Neuronal stem cell (in vitro differentiated cells): ENCODE measurements around the gene ACSL6.

Experiments
- DNase-seq: peaks from one replicate; pipeline ENCODE4 v3.0.0-alpha.2; 2013; ENCODE audit warnings: low spot score
- H2AFZ ChIP-seq: one replicate; pipeline ENCODE4 v1.6.1; 2013; ENCODE audit warnings: mild to moderate bottlenecking, low read length, inconsistent platforms
- H2AK5ac ChIP-seq: 2 replicates; pipeline ENCODE4 v1.6.1; 2013; ENCODE audit warnings: low read depth, mild to moderate bottlenecking, inconsistent platforms, low read length, moderate library complexity, mixed read lengths
- H2BK120ac ChIP-seq: 2 replicates; pipeline ENCODE4 v1.6.1; 2013; ENCODE audit warnings: low read depth, mild to moderate bottlenecking, inconsistent platforms, low read length, moderate library complexity, mixed read lengths
- H2BK12ac ChIP-seq: one replicate; pipeline ENCODE4 v1.6.1; 2013; ENCODE audit warnings: low read length, inconsistent platforms
- H2BK15ac ChIP-seq: 2 replicates; pipeline ENCODE4 v1.6.1; 2013; ENCODE audit warnings: mild to moderate bottlenecking, low read length, inconsistent platforms, mixed read lengths
- H2BK5ac ChIP-seq: one replicate; pipeline ENCODE4 v1.6.1; 2013; ENCODE audit warnings: inconsistent platforms, mild to moderate bottlenecking, low read length, moderate library complexity
- H3K14ac ChIP-seq: one replicate; pipeline ENCODE4 v1.6.1; 2013; ENCODE audit warnings: low read length, inconsistent platforms
- H3K18ac ChIP-seq: 2 replicates; pipeline ENCODE4 v1.6.1; 2013; ENCODE audit warnings: low read length, inconsistent platforms
- H3K23ac ChIP-seq: 2 replicates; pipeline ENCODE4 v1.6.1; 2013; ENCODE audit warnings: low read depth, mild to moderate bottlenecking, mixed read lengths, low read length, inconsistent platforms; ENCODE audit not compliant: poor library complexity
- H3K27ac ChIP-seq: replicated peaks from 3 replicates; pipeline ENCODE4 v1.5.1; 2013; ENCODE audit warnings: low read length, inconsistent platforms
- H3K27me3 ChIP-seq, 3 experiments: 2 replicates each; pipeline ENCODE4 v1.6.1; 2013; ENCODE audit warnings: low read length in 3 of 3, mild to moderate bottlenecking in 2 of 3, inconsistent platforms in 1 of 3, low read depth in 1 of 3, mixed read lengths in 1 of 3, moderate library complexity in 1 of 3; ENCODE audit not compliant: control insufficient read depth in 3 of 3, insufficient read depth in 3 of 3
- H3K36me3 ChIP-seq, 2 donors: replicated peaks in 1 of 2; 2 replicates each; pipeline ENCODE4 v1.6.1; 2013; ENCODE audit warnings: low read length in 2 of 2; ENCODE audit not compliant: control insufficient read depth in 2 of 2, insufficient read depth in 2 of 2
- H3K4ac ChIP-seq: 2 replicates; pipeline ENCODE4 v1.6.1; 2013; ENCODE audit warnings: inconsistent platforms, mild to moderate bottlenecking, low read length, moderate library complexity
- H3K4me1 ChIP-seq, 2 donors: 1 replicate in 1 of 2; 2 replicates in 1 of 2; pipeline ENCODE4 v1.6.1; 2013; ENCODE audit warnings: low read length in 2 of 2, low read depth in 1 of 2; ENCODE audit not compliant: control insufficient read depth in 2 of 2, insufficient read depth in 1 of 2
- H3K4me2 ChIP-seq: one replicate; pipeline ENCODE4 v1.6.1; 2013; ENCODE audit warnings: mild to moderate bottlenecking, low read length, inconsistent platforms; ENCODE audit not compliant: insufficient read depth, poor library complexity, severe bottlenecking
- H3K4me3 ChIP-seq, 2 donors: 2 replicates each; pipeline ENCODE4 v1.5.1; 2013; ENCODE audit warnings: low read length in 2 of 2, mild to moderate bottlenecking in 2 of 2, inconsistent platforms in 1 of 2, moderate library complexity in 1 of 2
- H3K79me1 ChIP-seq: one replicate; pipeline ENCODE4 v1.6.1; 2013; ENCODE audit warnings: low read depth, mild to moderate bottlenecking, inconsistent platforms, low read length, moderate library complexity
- H3K9ac ChIP-seq: one replicate; pipeline ENCODE4 v1.6.1; 2013; ENCODE audit warnings: mild to moderate bottlenecking, low read depth, low read length, inconsistent platforms; ENCODE audit not compliant: poor library complexity
- H3K9me3 ChIP-seq, 2 donors: replicated peaks in 1 of 2; 2 replicates each; pipeline versions ENCODE3 to v1.6.1; 2013; ENCODE audit warnings: low read length in 2 of 2, mild to moderate bottlenecking in 2 of 2, inconsistent platforms in 1 of 2, low read depth in 1 of 2, mixed read lengths in 1 of 2, moderate library complexity in 1 of 2; ENCODE audit not compliant: control insufficient read depth in 2 of 2, insufficient read depth in 1 of 2
- H4K8ac ChIP-seq: one replicate; pipeline ENCODE4 v1.6.1; 2013; ENCODE audit warnings: low read depth, mild to moderate bottlenecking, inconsistent platforms, low read length, moderate library complexity
- H4K91ac ChIP-seq: one replicate; pipeline ENCODE4 v1.6.1; 2013; ENCODE audit warnings: low read length, low read depth, mild to moderate bottlenecking, inconsistent platforms; ENCODE audit not compliant: poor library complexity
- WGBS, 2 donors: extraction: QIAGEN DNeasy Blood & Tissue Kit; methylation state at CpG; one replicate each; pipeline ENCODE4 v1.1.7; 2013; ENCODE audit warnings: missing lambda C conversion rate in 2 of 2, mixed read lengths in 1 of 2; ENCODE audit not compliant: insufficient read length in 2 of 2, insufficient replicate concordance in 1 of 2; ENCODE audit errors: extremely low coverage in 2 of 2; 5-methylcytosine and 5-hydroxymethylcytosine counted together

Gene ACSL6

GRCh38 chr5:131993676-131994075 is 17.8 kb downstream of the ACSL6 start:
- no peak overlapping the region for H3K4ac ChIP-seq
- no peaks in the 10 kb centered on the region for H3K79me1 ChIP-seq
- H2BK15ac ChIP-seq: no peak overlapping the region
- H2BK5ac ChIP-seq: no peak overlapping the region
- H2BK120ac ChIP-seq: no peak overlapping the region
- H2AK5ac ChIP-seq: peak overlapping the region; percentile 35
- H3K9me3 ChIP-seq: no peaks in the 10 kb centered on the region
- no peak overlapping the region for H3K4me3 ChIP-seq
- H3K4me2 ChIP-seq: no peak overlapping the region
- H3K27me3 ChIP-seq: no peaks in the 10 kb centered on the region
- H3K14ac ChIP-seq: no peak overlapping the region
- H4K91ac ChIP-seq: no peak overlapping the region
- DNase-seq: no peak
- H3K27ac ChIP-seq: no peak overlapping the region
- peak overlapping the region; percentile 0 for H3K23ac ChIP-seq
- H3K36me3 ChIP-seq: no peaks in the 10 kb centered on the region
- H2AFZ ChIP-seq: no peak overlapping the region
- peaks cover 0 to 8% of the 10 kb centered on the region in 2 donors for H3K4me1 ChIP-seq
- H3K18ac ChIP-seq: no peak overlapping the region
- H3K9ac ChIP-seq: no peak overlapping the region
- no peak overlapping the region for H2BK12ac ChIP-seq
- no peak overlapping the region for H4K8ac ChIP-seq
- WGBS, 2 donors: no CpG with 5 or more reads among the region's 4 CpGs

DNA sequence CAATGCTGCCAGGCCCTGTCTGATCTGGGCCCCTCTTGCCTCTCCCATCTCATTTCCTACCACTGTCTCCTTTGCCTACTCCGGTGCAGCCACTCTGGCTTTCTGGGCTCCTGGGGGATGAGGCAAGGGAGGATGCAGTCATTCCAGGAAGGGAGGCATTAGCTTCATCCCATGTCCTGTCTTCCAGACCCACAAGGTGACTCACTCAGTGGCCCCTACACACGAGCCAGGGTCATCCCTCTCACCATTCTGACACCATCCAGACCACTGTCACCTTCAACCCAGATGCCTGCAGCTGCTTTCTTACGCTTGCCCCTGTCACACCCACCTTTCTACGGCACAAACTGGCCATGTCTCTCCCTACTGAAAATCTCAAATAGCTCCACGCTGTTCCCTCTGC is 19.1 kb downstream of the ACSL6 start:
- H3K79me1 ChIP-seq: no peaks in the 10 kb centered on the region
- DNase-seq: no peak
- H3K9ac ChIP-seq: no peak overlapping the region
- no peak overlapping the region for H3K18ac ChIP-seq
- H3K4me2 ChIP-seq: no peak overlapping the region
- H3K27me3 ChIP-seq: no peaks in the 10 kb centered on the region
- H2AFZ ChIP-seq: no peak overlapping the region
- WGBS, 2 donors: no CpG with 5 or more reads among the region's 5 CpGs
- no peak overlapping the region for H3K4me3 ChIP-seq
- no peak overlapping the region for H2BK120ac ChIP-seq
- peaks cover 0 to 8% of the 10 kb centered on the region in 2 donors for H3K4me1 ChIP-seq
- H2AK5ac ChIP-seq: no peak overlapping the region
- H3K9me3 ChIP-seq: no peaks in the 10 kb centered on the region
- no peak overlapping the region for H3K27ac ChIP-seq
- no peak overlapping the region for H3K14ac ChIP-seq
- no peak overlapping the region for H3K4ac ChIP-seq
- H2BK5ac ChIP-seq: no peak overlapping the region
- no peaks in the 10 kb centered on the region for H3K36me3 ChIP-seq
- no peak overlapping the region for H2BK15ac ChIP-seq
- no peak overlapping the region for H3K23ac ChIP-seq
- no peak overlapping the region for H2BK12ac ChIP-seq
- no peak overlapping the region for H4K8ac ChIP-seq
- H4K91ac ChIP-seq: no peak overlapping the region

- no peak for DNase-seq
Measured at GRCh38 chr5:131991593-131992324, 19.7 kb downstream of the ACSL6 start.

GRCh38 chr5:131990716-131991115 is 20.7 kb downstream of the ACSL6 start:
- Histone ChIP-seq H3K4ac (no peak overlapping the region), H2AK5ac (no peak overlapping the region), H2BK5ac (no peak overlapping the region), H3K14ac (no peak overlapping the region), H2BK12ac (no peak overlapping the region), H3K79me1 (no peaks in the 10 kb centered on the region), H2AFZ (no peak overlapping the region), H3K36me3 (no peaks in the 10 kb centered on the region), H3K23ac (no peak overlapping the region), H2BK15ac (no peak overlapping the region), H3K9me3 (no peaks in the 10 kb centered on the region), H3K4me2 (no peak overlapping the region), H4K8ac (no peak overlapping the region), H3K4me1 (peaks cover 0 to 8% of the 10 kb centered on the region in 2 donors), H3K27ac (no peak overlapping the region), H3K9ac (no peak overlapping the region), H3K27me3 (no peaks in the 10 kb centered on the region), H3K18ac (no peak overlapping the region), H3K4me3 (no peak overlapping the region), H2BK120ac (no peak overlapping the region), H4K91ac (no peak overlapping the region)
- WGBS, 2 donors: no CpG with 5 or more reads among the region's 13 CpGs
- no peak for DNase-seq

More at GRCh38 chr5:131991593-131992324, 19.7 kb downstream of the ACSL6 start:
- Histone ChIP-seq H3K23ac (no peak overlapping the region), H3K18ac (no peak overlapping the region), H2BK120ac (no peak overlapping the region), H3K9ac (no peak overlapping the region), H4K91ac (no peak overlapping the region), H2AFZ (no peak overlapping the region), H3K4me1 (peaks cover 0 to 8% of the 10 kb centered on the region in 2 donors), H3K27ac (no peak overlapping the region), H3K4ac (no peak overlapping the region), H3K36me3 (no peaks in the 10 kb centered on the region), H2AK5ac (no peak overlapping the region), H4K8ac (no peak overlapping the region), H3K27me3 (no peaks in the 10 kb centered on the region), H3K79me1 (no peaks in the 10 kb centered on the region), H3K9me3 (no peaks in the 10 kb centered on the region), H2BK12ac (no peak overlapping the region), H2BK5ac (no peak overlapping the region), H3K4me3 (no peak overlapping the region), H3K14ac (no peak overlapping the region), H3K4me2 (no peak overlapping the region), H2BK15ac (no peak overlapping the region)
- no CpG with 5 or more reads among the region's 10 CpGs for WGBS, 2 donors
